Pancreas (tissue), 10 donors: ENCODE data around the gene MAP4K1. TPM values are rescaled to one million over a fixed set of nuclear protein-coding genes. Genes with fewer than 3 reads are reported as not detected.
A peak's percentile ranks its signal among the peaks of the same experiment; 100 is the strongest.

Experiments
- ATAC-seq, 4 donors: fragments of 200-7000 bp; cut with Tn5 transposase; one replicate each; pipeline versions ENCODE4 v1.8.0 to v1.9.1; 2020; ENCODE audit warnings: mild to moderate bottlenecking in 4 of 4, moderate library complexity in 4 of 4
- DNase-seq, 6 donors: peaks; one replicate each; pipeline ENCODE4 v3.0.0-alpha.2; 2020
- FAIRE-seq: peaks from 2 replicates; lab custom pipeline; 2012; peaks lifted over from hg19 to GRCh38; lab: Jason Lieb, UNC
- H3K27ac ChIP-seq, 4 donors: fragments of 200-600 bp; sonication (generic); 1 replicate in 3 of 4; 2 replicates in 1 of 4; pipeline versions ENCODE4 v1.5.0 to v1.8.0; 2020
- H3K27me3 ChIP-seq, 4 donors: fragments of 200-600 bp; one replicate each; pipeline ENCODE4 v1.8.0; 2021
- H3K36me3 ChIP-seq, 3 donors: fragments of 200-600 bp; sonication (generic) in 1 of 3; one replicate each; pipeline versions ENCODE4 v1.5.0 to v1.8.0; 2020 to 2021
- H3K4me1 ChIP-seq, 3 donors: fragments of 200-600 bp; one replicate each; pipeline ENCODE4 v1.8.0; 2021
- H3K4me3 ChIP-seq, 4 donors: fragments of 200-600 bp; sonication (generic) in 2 of 4; one replicate each; pipeline versions ENCODE4 v1.5.0 to v1.8.0; 2020 to 2021
- H3K9me3 ChIP-seq, 4 donors: fragments of 200-600 bp; one replicate each; pipeline ENCODE4 v1.8.0; 2021
- WGBS, 2 donors: extraction: QIAGEN DNeasy Blood & Tissue Kit; methylation state at CpG; one replicate each; pipeline ENCODE4 v1.1.7; 2013; 5-methylcytosine and 5-hydroxymethylcytosine counted together
- intact Hi-C, 3 donors: fragments of 100-400 bp; cut with DNase I; formaldehyde crosslinking; loops; one replicate each; pipeline versions ENCODE4 v1.11.1 to v1.14.2; 2022
- polyA plus RNA-seq, 2 donors: library from polyadenylated mRNA; stranded (reverse); fragments of 200-250 nt; gene quantifications; one replicate each; pipeline ENCODE4 v1.2.3, GENCODE V29; 2013
- total RNA-seq, 6 donors: library from RNA; stranded (reverse); fragmentation: NEBNext Ultra II Directional in 4 of 6; extraction: Animal tissue kit (Norgen Biotek cat#: 25700) in 4 of 6; gene quantifications; one replicate each; pipeline versions ENCODE4 v1.2.1 to v1.2.4, GENCODE V29; 2021 to 2023
- TF ChIP-seq, protein P1 (sequence below), 4 donors: fragments of 200-600 bp; sonication (generic) in 3 of 4; IDR thresholded peaks; one replicate each; pipeline versions ENCODE4 v1.5.0 to v1.8.0; 2021; ENCODE audit warnings: antibody characterized with exemption in 4 of 4
- donor health status: healthy with polysubstance abuse.
- donor health status: DM: no; HTN: no; CAD: no; lungs with moderate emphysema.
- donor health status: DM: no; HTN: no; CAD: no.
- donor health status: control.
- donor health status: control.
- donor health status: Bipolar disorder and iron deficiency.
- donor health status: DM: yes; HTN: yes; CAD: no.
- donor health status: DM: no; HTN: no; CAD: no.
- donor health status: DM: no; HTN: no; CAD: no.
- donor health status: DM: yes; HTN: yes; CAD: no.

MAP4K1 gene
- total and polyA plus RNA-seq, 8 donors, result 0.79 to 43.4 (median 2.7) TPM

DNA sequence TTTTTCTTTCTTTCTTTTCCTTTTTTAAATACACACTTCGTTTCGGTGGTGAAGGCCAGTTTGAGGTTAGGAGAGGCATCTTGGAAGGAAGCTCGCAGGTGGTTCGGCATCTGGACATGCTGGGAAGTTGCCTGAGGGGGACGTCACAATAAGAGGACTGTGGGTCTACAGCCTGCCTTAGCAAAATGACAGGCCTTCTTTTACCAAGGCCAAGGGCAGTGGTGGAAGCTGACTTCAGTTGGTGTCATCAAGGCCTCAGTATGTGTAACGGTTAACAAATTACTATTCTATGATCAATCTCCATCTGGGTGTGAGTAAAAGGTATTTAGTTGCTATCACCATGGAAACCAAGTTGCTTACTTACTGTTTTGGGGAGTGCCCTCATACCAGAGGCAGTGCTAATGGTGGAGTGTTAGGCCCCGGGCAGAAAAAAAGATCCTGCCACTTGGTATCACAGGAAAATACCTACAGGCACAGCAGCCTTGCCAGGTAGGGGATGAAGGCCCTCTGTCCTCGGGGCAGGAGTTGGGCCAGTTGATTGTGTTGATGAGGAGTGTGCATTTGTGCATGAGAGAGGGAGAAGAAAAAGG, 40.0 kb upstream of the MAP4K1 start:
- Histone ChIP-seq H3K4me1 (peaks cover 72 to 91% (median 83%) of the 10 kb centered on the region in 3 donors), H3K27ac (peak overlapping the region; percentile 10 to 93 (median 65)), H3K27me3 (no peaks in the 10 kb centered on the region), H3K4me3 (no peak overlapping the region), H3K9me3 (no peaks in the 10 kb centered on the region), H3K36me3 (no peaks in the 10 kb centered on the region)
- FAIRE-seq (no peak), ATAC-seq (no peak), DNase-seq (peak in 1 of 6 donors; percentile 17)
- intact Hi-C loops, result no loop called here
- 66 to 70% methylated on average over 8 of the region's 8 CpGs for WGBS, 2 donors
- TF ChIP-seq, protein P1, sequence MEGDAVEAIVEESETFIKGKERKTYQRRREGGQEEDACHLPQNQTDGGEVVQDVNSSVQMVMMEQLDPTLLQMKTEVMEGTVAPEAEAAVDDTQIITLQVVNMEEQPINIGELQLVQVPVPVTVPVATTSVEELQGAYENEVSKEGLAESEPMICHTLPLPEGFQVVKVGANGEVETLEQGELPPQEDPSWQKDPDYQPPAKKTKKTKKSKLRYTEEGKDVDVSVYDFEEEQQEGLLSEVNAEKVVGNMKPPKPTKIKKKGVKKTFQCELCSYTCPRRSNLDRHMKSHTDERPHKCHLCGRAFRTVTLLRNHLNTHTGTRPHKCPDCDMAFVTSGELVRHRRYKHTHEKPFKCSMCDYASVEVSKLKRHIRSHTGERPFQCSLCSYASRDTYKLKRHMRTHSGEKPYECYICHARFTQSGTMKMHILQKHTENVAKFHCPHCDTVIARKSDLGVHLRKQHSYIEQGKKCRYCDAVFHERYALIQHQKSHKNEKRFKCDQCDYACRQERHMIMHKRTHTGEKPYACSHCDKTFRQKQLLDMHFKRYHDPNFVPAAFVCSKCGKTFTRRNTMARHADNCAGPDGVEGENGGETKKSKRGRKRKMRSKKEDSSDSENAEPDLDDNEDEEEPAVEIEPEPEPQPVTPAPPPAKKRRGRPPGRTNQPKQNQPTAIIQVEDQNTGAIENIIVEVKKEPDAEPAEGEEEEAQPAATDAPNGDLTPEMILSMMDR (IDR thresholded peaks at IDR 0.05), result no peak

DNA sequence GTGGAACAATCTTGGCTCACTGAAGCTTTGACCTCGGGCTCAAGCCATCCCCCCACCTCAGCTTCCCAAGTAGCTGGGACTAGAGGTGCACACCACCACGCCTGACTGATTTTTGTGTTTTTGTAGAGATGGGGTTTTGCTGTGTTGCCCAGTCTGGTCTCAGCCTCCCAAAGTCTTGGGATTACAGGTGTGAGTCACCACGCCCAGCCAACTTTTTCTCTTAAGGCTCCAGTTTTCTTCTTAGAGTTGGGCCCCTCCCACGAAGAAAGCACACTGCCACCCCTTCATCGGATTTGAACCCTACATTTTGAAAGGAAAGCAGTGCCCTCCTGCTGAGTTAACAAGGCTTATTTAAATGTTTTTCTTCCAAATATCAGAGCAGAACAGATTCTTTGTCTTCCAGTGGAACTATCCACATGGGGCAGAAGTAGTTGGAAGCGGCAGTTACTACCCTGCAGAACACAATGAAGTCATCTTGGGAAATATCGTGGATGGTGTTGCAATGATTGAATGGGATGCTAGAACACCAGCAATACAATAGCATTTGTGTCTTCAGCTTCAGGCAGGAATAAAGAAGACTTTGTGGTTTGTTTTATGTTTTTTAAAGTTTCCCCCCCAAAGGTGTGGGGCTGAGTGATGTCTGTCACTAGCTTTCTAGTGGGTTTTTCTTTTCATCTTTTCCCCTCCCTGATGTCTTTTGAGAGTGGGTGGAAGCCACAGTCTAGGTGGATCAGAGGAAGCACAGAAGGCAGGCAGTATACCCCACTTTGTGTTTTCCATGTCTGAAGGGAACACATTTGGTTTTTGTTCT, 38.6 kb upstream of the MAP4K1 start:
- TF ChIP-seq, protein P1 (IDR thresholded peaks at IDR 0.05), result no peak
- WGBS, 2 donors, result 69 to 74% methylated on average over 7 of the region's 7 CpGs
- H3K4me1 ChIP-seq, result peaks cover 79 to 91% (median 84%) of the 10 kb centered on the region in 3 donors

DNA sequence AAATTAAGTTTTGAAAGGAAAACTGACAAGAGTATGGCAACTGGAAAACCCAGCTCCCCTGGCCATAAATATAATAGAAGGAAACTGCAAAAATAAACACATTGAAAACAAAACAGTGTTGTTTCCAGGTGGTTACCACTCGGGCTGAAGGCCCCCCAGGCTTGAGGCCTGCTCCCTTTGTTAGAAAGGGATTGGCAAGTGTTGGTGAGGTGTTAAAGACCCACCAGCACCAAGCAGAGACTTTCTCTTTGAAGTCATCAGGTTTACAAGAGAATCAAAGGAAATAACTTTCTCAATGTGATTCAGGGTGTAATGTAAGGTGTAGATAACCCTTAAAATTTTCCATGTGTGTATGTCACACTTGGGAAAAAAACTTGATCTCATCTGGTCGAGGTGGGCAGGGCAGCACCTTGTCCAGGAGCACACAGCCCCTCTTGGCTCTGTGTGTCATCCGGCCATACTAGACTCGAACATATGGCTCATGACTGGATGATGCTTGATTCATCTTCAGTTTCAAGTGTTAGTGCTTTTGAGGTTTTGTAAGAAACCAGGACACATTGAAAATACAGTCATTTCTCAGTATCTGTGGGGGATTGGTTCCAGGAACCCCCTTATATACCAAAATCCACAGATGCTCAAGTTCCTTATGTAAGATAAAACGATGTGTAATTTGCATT, 37.5 kb upstream of the MAP4K1 start:
- Histone ChIP-seq H3K27ac (peak overlapping the region in 2 of 4 donors; percentile 88 to 89), H3K36me3 (no peaks in the 10 kb centered on the region), H3K9me3 (no peaks in the 10 kb centered on the region), H3K4me3 (no peak overlapping the region), H3K27me3 (no peaks in the 10 kb centered on the region), H3K4me1 (peaks cover 75 to 89% (median 83%) of the 10 kb centered on the region in 3 donors)
- TF ChIP-seq, protein P1 (IDR thresholded peaks at IDR 0.05), result no peak
- no peak for FAIRE-seq
- intact Hi-C loops, result no loop called here
- ATAC-seq, result no peak
- peak in 1 of 6 donors; percentile 6 for DNase-seq
- 60 to 61% methylated on average over 5 of the region's 5 CpGs for WGBS, 2 donors

More for the DNA sequence above, 38.6 kb upstream of the MAP4K1 start:
- FAIRE-seq (no peak), DNase-seq (peak in 1 of 6 donors; percentile 6), ATAC-seq (no peak)
- no peaks in the 10 kb centered on the region for H3K9me3 ChIP-seq
- H3K27ac ChIP-seq, result peak overlapping the region in 2 of 4 donors; percentile 6 to 93
- H3K27me3 ChIP-seq, result no peaks in the 10 kb centered on the region
- intact Hi-C loops, result no loop called here
- H3K4me3 ChIP-seq, result no peak overlapping the region
- H3K36me3 ChIP-seq, result no peaks in the 10 kb centered on the region

DNA sequence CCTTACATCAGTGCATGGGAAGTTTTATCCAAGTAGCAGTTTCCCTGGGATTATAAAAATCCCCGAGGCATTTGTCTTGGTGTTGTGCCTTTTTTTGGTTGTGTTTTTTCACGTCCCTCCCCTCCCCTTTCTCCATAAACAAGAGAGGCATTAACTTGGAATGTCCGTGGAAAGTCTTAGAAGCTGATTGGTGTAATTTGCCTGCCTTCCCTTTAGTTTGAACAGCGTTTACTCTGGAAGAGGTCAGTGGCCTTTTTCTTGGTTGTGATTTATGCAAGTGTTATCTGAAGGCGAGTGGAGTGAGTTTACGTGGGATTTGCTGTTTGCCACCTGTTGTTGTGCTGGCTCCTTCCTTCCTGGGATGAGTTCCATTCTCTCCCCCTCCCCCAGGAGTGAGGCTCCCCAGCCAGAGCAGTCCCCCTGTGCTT, 36.9 kb upstream of the MAP4K1 start:
- DNase-seq (peak in 1 of 6 donors; percentile 2), FAIRE-seq (no peak), ATAC-seq (no peak)
- WGBS, 2 donors, result 16 to 20% methylated on average over 6 of the region's 6 CpGs
- Histone ChIP-seq H3K27me3 (no peaks in the 10 kb centered on the region), H3K27ac (peak overlapping the region in 2 of 4 donors; percentile 88 to 89), H3K4me1 (peaks cover 70 to 83% (median 76%) of the 10 kb centered on the region in 3 donors), H3K9me3 (no peaks in the 10 kb centered on the region), H3K36me3 (no peaks in the 10 kb centered on the region), H3K4me3 (no peak overlapping the region)
- TF ChIP-seq, protein P1 (IDR thresholded peaks at IDR 0.05), result no peak
- intact Hi-C loops, result no loop called here
